C4-2B (cell line): ENCODE measurements around the gene TCEAL2.
A peak's percentile ranks its signal among the peaks of the same experiment; 100 is the strongest.
"Not testable (repeated sequence)": the region's sequence is repeated elsewhere in the genome, so short reads cannot be mapped to it uniquely, and the experiment has no call there.

Source experiments
- H3K27ac ChIP-seq: fragments of 450-650 bp; 2 replicates; pipeline ENCODE4 v1.5.1; 2017
- CTCF ChIP-seq: fragments of 450-650 bp; conservative IDR thresholded peaks from 2 replicates; pipeline ENCODE4 v1.5.1; 2017; ENCODE audit warnings: mild to moderate bottlenecking
- ZFX ChIP-seq: fragments of 450-650 bp; IDR thresholded peaks from 2 replicates; pipeline ENCODE4 v1.6.1; 2017

The TCEAL2 gene

GRCh38 chrX:102125436-102125835 lies at the start of gene TCEAL2:
Gene TCEAL2 (plus strand): TSS chrX:102125679. CDS start chrX:102126831, 1,152 bp downstream.
- H3K27ac ChIP-seq, result not testable (repeated sequence)

- H3K27ac ChIP-seq, result no peak overlapping the region
- TF ChIP-seq ZFX (no peak), CTCF (no peak)
Measured at GRCh38 chrX:102077426-102077825, 48.1 kb upstream of the TCEAL2 start.

GRCh38 chrX:102085706-102086105 lies 39.8 kb upstream of the TCEAL2 start:
- TF ChIP-seq ZFX (no peak), CTCF (peak; percentile 12; the same call in 1 of the 2 replicates)
- H3K27ac ChIP-seq, result no peak overlapping the region

GRCh38 chrX:102113367-102113766 lies 12.1 kb upstream of the TCEAL2 start:
- no peak overlapping the region for H3K27ac ChIP-seq
- TF ChIP-seq ZFX, result no peak
- TF ChIP-seq CTCF, result no peak

GRCh38 chrX:102115748-102116147 lies 9.7 kb upstream of the TCEAL2 start:
- H3K27ac ChIP-seq, result no peak overlapping the region
- TF ChIP-seq CTCF, result no peak
- TF ChIP-seq ZFX, result no peak

GRCh38 chrX:102125014-102125413 lies 465 bp upstream of the TCEAL2 start:
- not testable (repeated sequence) for H3K27ac ChIP-seq

GRCh38 chrX:102126080-102126818 lies 770 bp downstream of the TCEAL2 start:
- not testable (repeated sequence) for H3K27ac ChIP-seq

GRCh38 chrX:102126863-102127262 lies 1.4 kb downstream of the TCEAL2 start:
- H3K27ac ChIP-seq, result no peak overlapping the region
- TF ChIP-seq CTCF, result no peak
- no peak for TF ChIP-seq ZFX

GRCh38 chrX:102129473-102129872 lies 4.0 kb downstream of the TCEAL2 start:
- peak; percentile 55 for TF ChIP-seq CTCF
- no peak for TF ChIP-seq ZFX
- H3K27ac ChIP-seq, result no peak overlapping the region
